Stomach smooth muscle (tissue), 2 donors: ENCODE measurements around the gene C1orf159.
"Not testable (repeated sequence)": the region's sequence is repeated elsewhere in the genome, so short reads cannot be mapped to it uniquely, and the experiment has no call there.

ENCODE experiments used
- H3K27ac ChIP-seq: one replicate; pipeline ENCODE4 v1.7.0; 2013; ENCODE audit warnings: mild to moderate bottlenecking, low read length, inconsistent platforms
- H3K27me3 ChIP-seq, 2 donors: one replicate each; pipeline ENCODE4 v1.7.0; 2013; ENCODE audit warnings: low read length in 2 of 2; ENCODE audit not compliant: insufficient read depth in 2 of 2, control insufficient read depth in 1 of 2
- H3K36me3 ChIP-seq, 2 donors: one replicate each; pipeline ENCODE4 v1.7.0; 2013; ENCODE audit warnings: low read length in 2 of 2; ENCODE audit not compliant: control insufficient read depth in 2 of 2, insufficient read depth in 2 of 2
- H3K4me1 ChIP-seq: one replicate; pipeline ENCODE4 v1.7.0; 2013; ENCODE audit warnings: low read length; ENCODE audit not compliant: control insufficient read depth, insufficient read depth
- H3K4me3 ChIP-seq, 2 donors: one replicate each; pipeline ENCODE4 v1.7.0; 2013; ENCODE audit warnings: low read length in 2 of 2
- H3K9ac ChIP-seq, 2 donors: one replicate each; pipeline ENCODE4 v1.7.0; 2013; ENCODE audit warnings: low read length in 2 of 2, mild to moderate bottlenecking in 1 of 2
- H3K9me3 ChIP-seq, 2 donors: one replicate each; pipeline ENCODE4 v1.7.0; 2013; ENCODE audit warnings: low read length in 2 of 2; ENCODE audit not compliant: control insufficient read depth in 2 of 2
- donor health status: healthy.
- donor health status: Pancreatic carcinoma.

The C1orf159 gene

GRCh38 chr1:1099506-1100183, 16.2 kb downstream of the C1orf159 start:
- Histone ChIP-seq H3K27ac (no peak overlapping the region), H3K4me3 (no peak overlapping the region), H3K9me3 (peaks cover 0 to 2% of the 10 kb centered on the region in 2 donors), H3K4me1 (no peaks in the 10 kb centered on the region), H3K36me3 (no peaks in the 10 kb centered on the region), H3K9ac (no peak overlapping the region), H3K27me3 (no peaks in the 10 kb centered on the region)

- H3K27ac ChIP-seq: no peak overlapping the region
Measured at GRCh38 chr1:1098681-1099421, 17.0 kb downstream of the C1orf159 start.

GRCh38 chr1:1096136-1096535, 19.8 kb downstream of the C1orf159 start:
- not testable (repeated sequence) for H3K9ac ChIP-seq, H3K4me1 ChIP-seq

More at GRCh38 chr1:1098681-1099421, 17.0 kb downstream of the C1orf159 start:
- no peak overlapping the region for H3K9ac ChIP-seq
- H3K36me3 ChIP-seq: no peaks in the 10 kb centered on the region
- no peaks in the 10 kb centered on the region for H3K27me3 ChIP-seq
- no peaks in the 10 kb centered on the region for H3K4me1 ChIP-seq
- H3K9me3 ChIP-seq: peaks cover 0 to 2% of the 10 kb centered on the region in 2 donors
- no peak overlapping the region for H3K4me3 ChIP-seq

GRCh38 chr1:1094981-1095380, 20.9 kb downstream of the C1orf159 start:
- Histone ChIP-seq H3K27ac (no peak overlapping the region), H3K9me3 (no peaks in the 10 kb centered on the region), H3K36me3 (no peaks in the 10 kb centered on the region), H3K27me3 (no peaks in the 10 kb centered on the region), H3K9ac (no peak overlapping the region), H3K4me1 (no peaks in the 10 kb centered on the region), H3K4me3 (no peak overlapping the region)

More at GRCh38 chr1:1096136-1096535, 19.8 kb downstream of the C1orf159 start:
- H3K9me3 ChIP-seq, H3K27ac ChIP-seq, H3K4me3 ChIP-seq, H3K36me3 ChIP-seq, H3K27me3 ChIP-seq: not testable (repeated sequence)

- H3K4me3 ChIP-seq: no peak overlapping the region
- no peak overlapping the region for H3K27ac ChIP-seq
- H3K36me3 ChIP-seq: no peaks in the 10 kb centered on the region
- no peaks in the 10 kb centered on the region for H3K9me3 ChIP-seq
- H3K9ac ChIP-seq: no peak overlapping the region
- H3K27me3 ChIP-seq: no peaks in the 10 kb centered on the region
- no peaks in the 10 kb centered on the region for H3K4me1 ChIP-seq
Measured at GRCh38 chr1:1093610-1093943, 22.3 kb downstream of the C1orf159 start.

GRCh38 chr1:1092894-1093609, 22.8 kb downstream of the C1orf159 start:
- no peaks in the 10 kb centered on the region for H3K9me3 ChIP-seq
- no peaks in the 10 kb centered on the region for H3K27me3 ChIP-seq
- no peak overlapping the region for H3K4me3 ChIP-seq
- H3K4me1 ChIP-seq: no peaks in the 10 kb centered on the region
- no peaks in the 10 kb centered on the region for H3K36me3 ChIP-seq
- no peak overlapping the region for H3K27ac ChIP-seq
- no peak overlapping the region for H3K9ac ChIP-seq

- no peaks in the 10 kb centered on the region for H3K36me3 ChIP-seq
- no peak overlapping the region for H3K4me3 ChIP-seq
- H3K4me1 ChIP-seq: no peaks in the 10 kb centered on the region
- H3K27ac ChIP-seq: no peak overlapping the region
- H3K9me3 ChIP-seq: no peaks in the 10 kb centered on the region
- H3K9ac ChIP-seq: no peak overlapping the region
- no peaks in the 10 kb centered on the region for H3K27me3 ChIP-seq
Measured at GRCh38 chr1:1092149-1092855, 23.6 kb downstream of the C1orf159 start.

- Histone ChIP-seq H3K4me3 (no peak overlapping the region), H3K27me3 (no peaks in the 10 kb centered on the region), H3K36me3 (no peaks in the 10 kb centered on the region), H3K9ac (no peak overlapping the region), H3K9me3 (no peaks in the 10 kb centered on the region), H3K4me1 (no peaks in the 10 kb centered on the region), H3K27ac (no peak overlapping the region)
Measured at GRCh38 chr1:1091344-1092148, 24.3 kb downstream of the C1orf159 start.

GRCh38 chr1:1090424-1091343, 25.2 kb downstream of the C1orf159 start:
- Histone ChIP-seq H3K9ac (no peak overlapping the region), H3K36me3 (no peaks in the 10 kb centered on the region), H3K27ac (no peak overlapping the region), H3K9me3 (no peaks in the 10 kb centered on the region), H3K4me1 (no peaks in the 10 kb centered on the region), H3K27me3 (no peaks in the 10 kb centered on the region), H3K4me3 (no peak overlapping the region)
